Naive thymus-derived CD4-positive, alpha-beta T cell (primary cell): ENCODE data around the gene PRODH2. TPM values are rescaled to one million over a fixed set of nuclear protein-coding genes. Genes with fewer than 3 reads are reported as not detected.

Experiments
- ATAC-seq: fragments of 150-1000 bp; cut with Tn5 transposase; 2 replicates; pipeline ENCODE4 v1.10.0; 2021; ENCODE audit warnings: mild to moderate bottlenecking, moderate library complexity
- CTCF ChIA-PET: fragments of 350-600 bp; sonication (Branson Sonifier 250); formaldehyde crosslinking; loops from one replicate; lab custom pipeline; 2021; ENCODE audit warnings: antibody characterized with exemption; lab: Charles Lee
- POLR2A ChIA-PET: fragments of 350-600 bp; sonication (Branson Sonifier 250); formaldehyde crosslinking; loops from one replicate; lab custom pipeline; 2021; ENCODE audit warnings: antibody characterized with exemption, inconsistent platforms; lab: Charles Lee
- DNase-seq, 9 donors: peaks; one replicate each; pipeline versions ENCODE4 v3.0.0 to v3.0.0-alpha.2; 2020 to 2022; ENCODE audit warnings: mixed read lengths in 1 of 9
- H3K27ac ChIP-seq: one replicate; pipeline ENCODE4 v1.7.0; 2013; ENCODE audit warnings: mild to moderate bottlenecking, low read depth, low read length, moderate library complexity
- H3K27me3 ChIP-seq, 2 donors: one replicate each; pipeline ENCODE4 v1.7.0; 2013; ENCODE audit warnings: low read length in 2 of 2, mild to moderate bottlenecking in 2 of 2, moderate library complexity in 2 of 2; ENCODE audit not compliant: control insufficient read depth in 2 of 2, insufficient read depth in 2 of 2
- H3K36me3 ChIP-seq, 3 experiments: 1 replicate in 2 of 3; 2 replicates in 1 of 3; pipeline ENCODE4 v1.7.0; 2013; ENCODE audit warnings: low read length in 3 of 3, mild to moderate bottlenecking in 3 of 3, moderate library complexity in 1 of 3; ENCODE audit not compliant: insufficient read depth in 3 of 3, control insufficient read depth in 2 of 3
- H3K4me1 ChIP-seq, 2 donors: one replicate each; pipeline ENCODE4 v1.7.0; 2013; ENCODE audit warnings: low read length in 2 of 2, mild to moderate bottlenecking in 2 of 2, moderate library complexity in 1 of 2; ENCODE audit not compliant: control insufficient read depth in 2 of 2, insufficient read depth in 2 of 2
- H3K4me3 ChIP-seq: 2 replicates; pipeline ENCODE4 v1.7.0; 2013; ENCODE audit warnings: mild to moderate bottlenecking, low read length
- H3K9me3 ChIP-seq, 3 experiments: 1 replicate in 2 of 3; 2 replicates in 1 of 3; pipeline ENCODE4 v1.7.0; 2013; ENCODE audit warnings: low read length in 3 of 3; ENCODE audit not compliant: control insufficient read depth in 2 of 3
- H3K27ac Mint-ChIP-seq, 9 donors: one replicate each; pipeline ENCODE4 v1.8.0; 2020 to 2022; ENCODE audit warnings: mixed read lengths in 9 of 9, mild to moderate bottlenecking in 8 of 9, moderate library complexity in 5 of 9, inconsistent platforms in 2 of 9
- H3K27me3 Mint-ChIP-seq, 5 donors: one replicate each; pipeline ENCODE4 v1.8.0; 2021 to 2022; ENCODE audit warnings: mixed read lengths in 5 of 5, mild to moderate bottlenecking in 1 of 5
- H3K36me3 Mint-ChIP-seq, 5 donors: one replicate each; pipeline ENCODE4 v1.8.0; 2020 to 2022; ENCODE audit warnings: mixed read lengths in 5 of 5, mild to moderate bottlenecking in 3 of 5, inconsistent platforms in 1 of 5
- H3K4me1 Mint-ChIP-seq, 7 donors: one replicate each; pipeline ENCODE4 v1.8.0; 2020 to 2022; ENCODE audit warnings: mixed read lengths in 7 of 7, mild to moderate bottlenecking in 3 of 7, inconsistent platforms in 1 of 7
- H3K4me3 Mint-ChIP-seq, 10 donors: one replicate each; pipeline ENCODE4 v1.8.0; 2020 to 2022; ENCODE audit warnings: mild to moderate bottlenecking in 10 of 10, mixed read lengths in 10 of 10, moderate library complexity in 6 of 10, inconsistent platforms in 2 of 10
- H3K9me3 Mint-ChIP-seq, 11 donors: one replicate each; pipeline ENCODE4 v1.8.0; 2020 to 2022; ENCODE audit warnings: mixed read lengths in 11 of 11, mild to moderate bottlenecking in 4 of 11, inconsistent platforms in 1 of 11, moderate library complexity in 1 of 11
- intact Hi-C, 2 donors: fragments of 100-400 bp; cut with micrococcal nuclease; formaldehyde crosslinking; loops; one replicate each; pipeline ENCODE4 v1.15.1; 2023
- polyA plus RNA-seq, 2 donors: library from polyadenylated mRNA; unstranded; fragments of 300-500 nt; fragmentation: Illumina TruSeq; gene quantifications; one replicate each; pipeline ENCODE4 v1.2.3, GENCODE V29; 2021
- total RNA-seq, 6 experiments: library from RNA in 5 of 6; stranded (reverse) in 5 of 6; gene quantifications; 1 replicate in 5 of 6; 2 replicates in 1 of 6; pipeline ENCODE4 v1.2.3 and lab custom pipeline; 2021 to 2026

The PRODH2 gene
- total and polyA plus RNA-seq, 7 experiments from 2014 or later: not detected

DNA sequence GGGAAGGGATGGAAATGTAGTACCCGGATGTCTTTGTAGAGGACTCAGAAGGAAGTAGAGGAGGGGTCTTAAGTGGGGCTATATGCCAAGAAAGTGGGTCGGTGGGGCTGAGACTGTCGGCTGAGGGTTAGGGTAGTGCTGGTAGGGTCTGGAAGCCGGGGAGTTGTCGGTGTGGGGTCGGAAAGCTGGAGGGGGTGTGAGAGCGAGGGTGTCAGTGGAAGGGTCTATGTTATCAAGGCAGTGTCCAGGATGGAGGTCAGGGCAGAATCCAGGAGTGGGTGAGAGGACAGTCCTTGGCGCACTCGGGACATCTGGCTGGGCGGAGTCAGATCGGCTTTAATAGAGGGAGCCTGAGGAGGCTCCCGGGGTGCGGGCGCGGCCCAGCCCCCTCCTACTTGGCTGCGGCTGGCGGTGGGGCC, 57.5 kb downstream of the PRODH2 start:
- H3K27ac Mint-ChIP-seq: no peak overlapping the region
- ATAC-seq: no peak

DNA sequence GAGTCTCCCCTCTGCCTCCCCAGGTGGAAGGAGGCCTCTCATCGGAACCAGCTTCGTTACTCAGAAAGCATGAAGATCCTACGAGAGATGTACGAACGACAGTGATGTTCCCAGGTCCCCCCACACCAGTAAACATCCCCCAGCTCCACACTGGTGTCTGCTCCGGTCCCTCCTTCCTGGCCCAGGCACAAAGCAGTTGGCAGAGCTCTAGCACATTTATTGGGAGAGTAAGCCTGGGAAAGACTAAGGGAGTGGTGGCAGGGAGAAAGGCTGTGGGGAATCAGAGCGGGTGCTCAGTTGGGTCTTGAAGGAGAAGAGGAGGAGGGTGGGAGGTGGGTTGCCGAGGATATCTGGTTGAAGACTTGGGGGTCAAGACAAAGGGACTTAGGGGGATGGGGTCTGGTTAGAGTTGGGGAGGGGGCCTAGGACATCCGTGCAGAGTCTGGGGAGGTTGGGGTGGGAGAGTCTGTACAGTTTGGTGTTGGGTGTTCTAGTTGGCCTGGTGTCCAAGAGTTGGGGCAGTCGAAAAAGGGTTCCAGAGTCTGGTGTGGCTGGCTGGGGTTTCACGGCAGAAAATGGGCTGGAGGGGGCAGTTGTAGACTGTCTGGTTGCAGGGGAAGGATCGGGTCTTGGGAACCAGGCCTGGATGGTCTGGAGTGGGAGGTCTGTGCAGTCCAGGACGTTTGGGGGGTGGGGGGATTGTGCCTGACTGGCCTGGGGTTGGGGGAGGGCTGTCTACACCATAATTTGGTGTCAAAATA, 58.1 kb downstream of the PRODH2 start:
- CTCF ChIA-PET: interaction anchor here (0.5 kb wide), 1 partner anchor 61 kb away, joined by 3 read pairs; no protein-coding TSS in a partner anchor
- H3K4me1 Mint-ChIP-seq: peaks cover 13 to 43% (median 33%) of the 10 kb centered on the region in 7 donors
- peaks cover 0 to 12% (median 5%) of the 10 kb centered on the region in 5 donors for H3K27me3 Mint-ChIP-seq
- Histone ChIP-seq H3K4me1 (peaks cover 10 to 32% of the 10 kb centered on the region in 2 donors), H3K4me3 (no peak overlapping the region), H3K27ac (no peak overlapping the region), H3K27me3 (peaks cover 0 to 4% of the 10 kb centered on the region in 2 donors), H3K36me3 (peaks cover 0 to 31% (median 0%) of the 10 kb centered on the region in 3 experiments), H3K9me3 (no peaks in the 10 kb centered on the region)
- H3K9me3 Mint-ChIP-seq: peaks cover 0 to 4% (median 0%) of the 10 kb centered on the region in 11 donors
- ATAC-seq (no peak), DNase-seq (no peak)
- peaks cover 0 to 15% (median 5%) of the 10 kb centered on the region in 5 donors for H3K36me3 Mint-ChIP-seq
- POLR2A ChIA-PET: interaction anchor here (0.6 kb wide), 1 partner anchor 11 kb away, joined by 3 read pairs; no protein-coding TSS in a partner anchor
- intact Hi-C loops: no loop called here
- H3K4me3 Mint-ChIP-seq: peak overlapping the region in 7 of 10 donors; percentile 30 to 92 (median 64)
- H3K27ac Mint-ChIP-seq: no peak overlapping the region

More for the DNA sequence above, 57.5 kb downstream of the PRODH2 start:
- Histone ChIP-seq H3K27me3 (peaks cover 0 to 4% of the 10 kb centered on the region in 2 donors), H3K27ac (no peak overlapping the region), H3K4me1 (peaks cover 10 to 35% of the 10 kb centered on the region in 2 donors), H3K36me3 (peaks cover 0 to 34% (median 0%) of the 10 kb centered on the region in 3 experiments), H3K9me3 (no peaks in the 10 kb centered on the region), H3K4me3 (no peak overlapping the region)
- Mint-ChIP-seq H3K36me3 (peaks cover 0 to 15% (median 5%) of the 10 kb centered on the region in 5 donors), H3K4me1 (peaks cover 13 to 42% (median 33%) of the 10 kb centered on the region in 7 donors), H3K27me3 (peaks cover 0 to 12% (median 5%) of the 10 kb centered on the region in 5 donors), H3K4me3 (peak overlapping the region; percentile 30 to 92 (median 58)), H3K9me3 (peaks cover 0 to 4% (median 0%) of the 10 kb centered on the region in 11 donors)
- intact Hi-C loops: no loop called here
- no peak for DNase-seq
- CTCF ChIA-PET: no interaction called here
- POLR2A ChIA-PET: interaction anchor here (2.7 kb wide), 1 partner anchor 10 kb away, joined by 18 read pairs; the partner anchor contains the start of genes PSENEN and U2AF1L4

DNA sequence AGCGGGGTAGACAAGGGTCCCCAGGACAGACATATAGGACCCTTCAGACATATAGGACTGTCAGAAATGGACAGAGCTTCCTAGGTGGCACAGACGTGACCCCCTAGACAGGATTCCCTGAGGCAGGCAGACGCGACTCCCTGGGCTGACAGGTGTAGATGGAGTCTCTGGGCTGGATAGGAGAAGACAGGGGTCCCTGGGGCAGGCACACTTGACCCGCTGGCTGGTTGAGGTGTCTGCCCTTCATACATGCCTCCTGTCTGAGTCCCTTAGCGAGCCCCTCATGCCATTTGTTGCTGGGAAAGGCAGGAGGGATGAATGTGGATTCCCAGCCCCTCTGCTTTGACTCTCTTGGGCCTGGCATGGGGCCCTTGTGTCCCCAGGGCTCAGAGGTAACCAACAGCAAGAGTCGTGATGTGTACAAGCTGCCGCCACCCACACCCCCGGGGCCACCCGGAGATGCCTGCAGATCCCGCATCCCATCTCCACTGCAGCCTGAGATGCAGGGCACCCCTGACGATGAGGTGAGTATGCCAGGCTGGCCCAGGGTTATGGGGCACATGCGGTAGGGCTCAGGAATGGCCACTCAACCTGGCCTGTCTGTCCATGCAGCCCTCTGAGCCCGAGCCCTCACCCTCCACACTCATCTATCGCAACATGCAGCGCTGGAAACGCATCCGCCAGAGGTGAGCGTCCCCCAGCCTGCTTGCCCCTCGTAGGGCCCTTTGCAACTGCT, 58.8 kb downstream of the PRODH2 start:
- peak overlapping the region in 2 of 10 donors; percentile 19 to 25 for H3K4me3 Mint-ChIP-seq
- CTCF ChIA-PET: interaction anchor here (0.5 kb wide), 1 partner anchor 60 kb away, joined by 3 read pairs; no protein-coding TSS in a partner anchor
- Histone ChIP-seq H3K27ac (no peak overlapping the region), H3K4me3 (no peak overlapping the region), H3K9me3 (no peaks in the 10 kb centered on the region), H3K4me1 (peaks cover 14 to 28% of the 10 kb centered on the region in 2 donors), H3K27me3 (peaks cover 0 to 4% of the 10 kb centered on the region in 2 donors), H3K36me3 (peaks cover 0 to 30% (median 0%) of the 10 kb centered on the region in 3 experiments)
- H3K9me3 Mint-ChIP-seq: peaks cover 0 to 4% (median 0%) of the 10 kb centered on the region in 11 donors
- H3K36me3 Mint-ChIP-seq: peaks cover 0 to 15% (median 5%) of the 10 kb centered on the region in 5 donors
- no peak for ATAC-seq
- intact Hi-C loops: no loop called here
- peaks cover 0 to 12% (median 5%) of the 10 kb centered on the region in 5 donors for H3K27me3 Mint-ChIP-seq
- peaks cover 13 to 42% (median 31%) of the 10 kb centered on the region in 7 donors for H3K4me1 Mint-ChIP-seq
- DNase-seq: no peak
- POLR2A ChIA-PET: interaction anchor here (0.6 to 1.3 kb wide), 3 partner anchors 9 to 12 kb away, joined by 3 to 4 read pairs (median 4); partner anchors contain the start of gene IGFLR1
- H3K27ac Mint-ChIP-seq: no peak overlapping the region

DNA sequence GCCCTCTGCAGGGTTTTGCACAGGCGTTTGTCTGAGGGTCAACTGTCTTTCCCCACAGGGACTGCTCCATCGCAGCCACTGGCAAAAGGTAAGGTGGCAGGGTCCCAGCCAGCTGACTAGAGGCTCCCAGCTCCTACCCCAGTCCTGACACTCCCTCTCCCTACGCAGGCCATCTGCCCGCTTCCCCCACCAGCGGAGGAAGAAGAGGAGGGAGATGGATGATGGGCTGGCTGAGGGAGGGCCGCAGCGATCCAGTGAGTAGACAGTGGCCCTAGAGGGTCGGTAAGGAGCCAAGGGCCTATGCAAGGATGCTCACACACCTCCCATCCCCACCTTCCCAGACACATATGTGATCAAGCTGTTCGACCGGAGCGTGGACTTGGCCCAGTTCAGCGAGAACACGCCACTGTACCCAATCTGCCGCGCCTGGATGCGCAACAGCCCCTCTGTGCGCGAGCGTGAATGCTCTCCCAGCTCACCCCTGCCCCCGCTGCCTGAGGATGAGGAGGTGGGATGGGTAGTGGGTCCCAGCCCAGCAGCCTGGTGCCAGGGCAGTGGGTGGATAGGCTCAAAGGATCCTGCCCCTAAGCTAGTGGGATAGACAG, 59.8 kb downstream of the PRODH2 start:
- peak overlapping the region in 1 of 10 donors; percentile 2 for H3K4me3 Mint-ChIP-seq
- H3K36me3 ChIP-seq: peaks cover 0 to 30% (median 0%) of the 10 kb centered on the region in 3 experiments
- intact Hi-C loops: no loop called here
- peaks cover 13 to 44% (median 34%) of the 10 kb centered on the region in 7 donors for H3K4me1 Mint-ChIP-seq
- ChIA-PET POLR2A (interaction anchor here (1.0 to 1.3 kb wide), 3 partner anchors 8 to 12 kb away, joined by 4 read pairs; partner anchors contain the start of gene IGFLR1), CTCF (no interaction called here)
- H3K27ac Mint-ChIP-seq: no peak overlapping the region
- ATAC-seq (no peak), DNase-seq (no peak)
- H3K4me1 ChIP-seq: peaks cover 12 to 27% of the 10 kb centered on the region in 2 donors
- peaks cover 0 to 12% (median 5%) of the 10 kb centered on the region in 5 donors for H3K27me3 Mint-ChIP-seq
- H3K27me3 ChIP-seq: peaks cover 0 to 4% of the 10 kb centered on the region in 2 donors
- H3K36me3 Mint-ChIP-seq: peaks cover 0 to 15% (median 5%) of the 10 kb centered on the region in 5 donors
- no peaks in the 10 kb centered on the region for H3K9me3 ChIP-seq
- H3K27ac ChIP-seq: no peak overlapping the region
- no peak overlapping the region for H3K4me3 ChIP-seq
- H3K9me3 Mint-ChIP-seq: peaks cover 0 to 2% (median 0%) of the 10 kb centered on the region in 11 donors

DNA sequence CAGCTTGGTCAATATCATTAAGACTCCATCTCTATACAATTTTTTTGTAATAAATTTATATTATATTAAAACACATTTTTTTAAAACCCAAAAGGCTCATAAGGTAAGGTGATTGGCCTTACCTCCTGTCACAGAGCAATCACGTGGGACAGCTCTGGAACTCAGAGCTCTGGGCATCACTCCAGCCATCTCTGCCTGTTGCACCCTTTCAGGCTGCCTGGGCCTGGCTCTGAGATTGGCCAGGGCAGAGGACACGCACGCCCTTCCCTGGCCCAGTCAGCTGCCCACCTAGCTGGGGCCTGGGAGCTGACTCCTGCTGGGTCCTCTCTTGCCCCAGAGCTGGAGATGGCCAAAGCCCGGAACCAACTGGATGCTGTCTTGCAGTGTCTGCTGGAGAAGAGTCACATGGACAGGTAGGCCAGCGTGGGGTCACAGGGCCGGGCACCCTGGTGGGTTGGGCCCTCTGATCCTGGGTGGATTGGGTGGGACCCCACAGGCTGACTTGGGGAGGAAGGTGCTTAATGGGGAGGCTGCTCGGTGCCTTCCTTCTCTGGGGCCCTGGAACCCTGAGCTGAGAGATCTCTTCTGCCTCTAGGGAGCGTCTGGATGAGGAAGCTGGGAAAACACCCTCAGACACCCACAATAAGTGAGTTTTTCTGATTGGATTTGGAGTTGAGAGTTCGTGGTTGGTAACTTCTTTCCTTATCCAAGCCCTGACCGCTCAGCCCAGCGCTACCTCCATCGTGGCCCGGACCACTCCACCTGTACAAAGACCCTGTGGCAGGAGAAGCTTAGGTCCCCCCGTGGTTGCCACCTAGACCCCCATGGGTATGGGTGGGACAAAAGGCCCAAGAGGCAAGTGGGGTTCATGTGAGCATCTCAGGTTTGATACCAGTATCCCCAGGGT, 60.6 kb downstream of the PRODH2 start:
- Mint-ChIP-seq H3K4me1 (peaks cover 9 to 41% (median 36%) of the 10 kb centered on the region in 7 donors), H3K9me3 (no peaks in the 10 kb centered on the region), H3K27me3 (peaks cover 0 to 12% (median 5%) of the 10 kb centered on the region in 5 donors), H3K36me3 (peaks cover 0 to 15% (median 5%) of the 10 kb centered on the region in 5 donors), H3K27ac (no peak overlapping the region), H3K4me3 (no peak overlapping the region)
- Histone ChIP-seq H3K4me3 (no peak overlapping the region), H3K27me3 (peaks cover 0 to 4% of the 10 kb centered on the region in 2 donors), H3K27ac (no peak overlapping the region), H3K36me3 (peaks cover 0 to 30% (median 0%) of the 10 kb centered on the region in 3 experiments), H3K4me1 (peaks cover 9 to 26% of the 10 kb centered on the region in 2 donors), H3K9me3 (no peaks in the 10 kb centered on the region)
- intact Hi-C loops: no loop called here
- POLR2A ChIA-PET: interaction anchor here (0.6 to 1.3 kb wide), 3 partner anchors 8 to 103 kb away, joined by 4 read pairs; no protein-coding TSS in a partner anchor
- ATAC-seq: no peak
- CTCF ChIA-PET: interaction anchor here (0.7 kb wide), 1 partner anchor 549 kb away, joined by 11 read pairs; no protein-coding TSS in a partner anchor
- DNase-seq: no peak
